ENCODE data around the gene KRT27.

The KRT27 gene

GRCh38 chr17:40820228-40820838 is 38.0 kb upstream of the KRT27 start:
- H3K27me3 ChIP-seq (ENCODE audit: insufficient read depth, poor library complexity, severe bottlenecking) = no peaks in the 10 kb centered on the region
- H3K4me3 ChIP-seq (ENCODE audit: severe bottlenecking) = no peak overlapping the region
- peaks cover 18% of the 10 kb centered on the region for H3K36me3 ChIP-seq (ENCODE audit: low read depth)
- DNase-seq (ENCODE audit: low spot score) (no peak), ATAC-seq (ENCODE audit: low read depth) (no peak)
- peaks cover 4% of the 10 kb centered on the region for H3K4me1 ChIP-seq (ENCODE audit: insufficient read depth, poor library complexity, severe bottlenecking)
- H3K27ac ChIP-seq (ENCODE audit: poor library complexity, severe bottlenecking) = no peak overlapping the region
- H3K9me3 ChIP-seq (ENCODE audit: severe bottlenecking) = no peaks in the 10 kb centered on the region
- TF ChIP-seq CTCF (IDR thresholded peaks at IDR 0.05; ENCODE audit: poor library complexity, severe bottlenecking) = no peak

GRCh38 chr17:40819528-40820125 is 37.3 kb upstream of the KRT27 start:
- Histone ChIP-seq H3K27ac (ENCODE audit: poor library complexity, severe bottlenecking) (peak overlapping the region; percentile 72), H3K4me1 (ENCODE audit: insufficient read depth, poor library complexity, severe bottlenecking) (peaks cover 4% of the 10 kb centered on the region), H3K9me3 (ENCODE audit: severe bottlenecking) (no peaks in the 10 kb centered on the region), H3K36me3 (ENCODE audit: low read depth) (peaks cover 18% of the 10 kb centered on the region), H3K27me3 (ENCODE audit: insufficient read depth, poor library complexity, severe bottlenecking) (no peaks in the 10 kb centered on the region), H3K4me3 (ENCODE audit: severe bottlenecking) (peak overlapping the region; percentile 70)
- DNase-seq (ENCODE audit: low spot score) = no peak
- TF ChIP-seq CTCF (IDR thresholded peaks at IDR 0.05; ENCODE audit: poor library complexity, severe bottlenecking) = no peak
- ATAC-seq (ENCODE audit: low read depth) = no peak

- Histone ChIP-seq H3K9me3 (ENCODE audit: severe bottlenecking) (no peaks in the 10 kb centered on the region), H3K27ac (ENCODE audit: poor library complexity, severe bottlenecking) (peak overlapping the region; percentile 72), H3K36me3 (ENCODE audit: low read depth) (peaks cover 18% of the 10 kb centered on the region), H3K4me1 (ENCODE audit: insufficient read depth, poor library complexity, severe bottlenecking) (peaks cover 9% of the 10 kb centered on the region), H3K27me3 (ENCODE audit: insufficient read depth, poor library complexity, severe bottlenecking) (no peaks in the 10 kb centered on the region), H3K4me3 (ENCODE audit: severe bottlenecking) (peak overlapping the region; percentile 70)
- ATAC-seq (ENCODE audit: low read depth) (peak; percentile 87), DNase-seq (ENCODE audit: low spot score) (peak; percentile 71)
- TF ChIP-seq CTCF (IDR thresholded peaks at IDR 0.05; ENCODE audit: poor library complexity, severe bottlenecking) = no peak
Observed at GRCh38 chr17:40818733-40819527, 36.6 kb upstream of the KRT27 start.

- Histone ChIP-seq H3K36me3 (ENCODE audit: low read depth) (peaks cover 18% of the 10 kb centered on the region), H3K4me1 (ENCODE audit: insufficient read depth, poor library complexity, severe bottlenecking) (peaks cover 15% of the 10 kb centered on the region), H3K9me3 (ENCODE audit: severe bottlenecking) (no peaks in the 10 kb centered on the region), H3K27ac (ENCODE audit: poor library complexity, severe bottlenecking) (peak overlapping the region; percentile 72), H3K4me3 (ENCODE audit: severe bottlenecking) (peak overlapping the region; percentile 70), H3K27me3 (ENCODE audit: insufficient read depth, poor library complexity, severe bottlenecking) (no peaks in the 10 kb centered on the region)
- ATAC-seq (ENCODE audit: low read depth) (no peak), DNase-seq (ENCODE audit: low spot score) (no peak)
- TF ChIP-seq CTCF (IDR thresholded peaks at IDR 0.05; ENCODE audit: poor library complexity, severe bottlenecking) = no peak
Observed at GRCh38 chr17:40818343-40818732, 36.0 kb upstream of the KRT27 start.
